Jurkat, Clone E6-1 (cell line): ENCODE measurements around the gene CSRP1.
"Not testable (repeated sequence)": the region's sequence is repeated elsewhere in the genome, so short reads cannot be mapped to it uniquely, and the experiment has no call there.

Source experiments
- DNase-seq: peaks from one replicate; pipeline ENCODE4 v3.0.0-alpha.2; 2011; ENCODE audit warnings: low read depth, low spot score
- H3K4me3 ChIP-seq: 2 replicates; pipeline ENCODE4 v1.5.1; 2011; ENCODE audit warnings: mild to moderate bottlenecking, low read length, control low read depth, moderate library complexity

Gene CSRP1

DNA sequence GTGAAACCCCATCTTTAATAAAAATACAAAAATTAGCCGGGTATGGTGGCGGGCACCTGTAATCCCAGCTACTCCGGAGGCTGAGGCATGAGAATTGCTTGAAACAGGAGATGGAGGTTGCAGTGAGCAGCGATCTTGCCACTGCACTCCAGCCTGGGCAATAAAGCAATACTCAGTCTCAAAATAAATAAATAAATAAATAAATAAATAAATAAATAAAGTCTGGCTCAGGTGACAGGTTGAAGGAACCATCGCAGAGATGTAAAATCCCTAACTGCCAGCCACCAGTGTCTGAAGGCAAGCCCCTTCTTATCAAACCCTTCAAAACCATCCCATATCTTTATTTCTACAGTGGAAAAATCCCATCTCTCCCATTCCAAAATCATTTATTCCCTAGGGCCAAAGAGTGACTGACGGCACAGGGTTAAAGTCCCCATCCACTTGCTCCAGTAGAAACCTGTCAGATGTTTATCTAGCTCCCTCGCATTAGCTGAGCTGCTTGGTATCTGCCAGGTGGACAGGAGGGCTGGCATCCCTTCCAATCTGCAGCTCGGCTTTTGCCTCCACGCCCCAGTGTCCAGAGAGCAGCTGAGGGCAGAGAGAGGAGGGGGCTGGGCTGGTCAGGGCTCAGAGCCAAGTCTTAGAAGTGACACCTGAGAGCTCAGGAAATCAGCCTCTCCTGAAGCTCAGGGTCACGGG, 5.0 kb downstream of the CSRP1 start:
- no peak for DNase-seq
- no peak overlapping the region for H3K4me3 ChIP-seq

DNA sequence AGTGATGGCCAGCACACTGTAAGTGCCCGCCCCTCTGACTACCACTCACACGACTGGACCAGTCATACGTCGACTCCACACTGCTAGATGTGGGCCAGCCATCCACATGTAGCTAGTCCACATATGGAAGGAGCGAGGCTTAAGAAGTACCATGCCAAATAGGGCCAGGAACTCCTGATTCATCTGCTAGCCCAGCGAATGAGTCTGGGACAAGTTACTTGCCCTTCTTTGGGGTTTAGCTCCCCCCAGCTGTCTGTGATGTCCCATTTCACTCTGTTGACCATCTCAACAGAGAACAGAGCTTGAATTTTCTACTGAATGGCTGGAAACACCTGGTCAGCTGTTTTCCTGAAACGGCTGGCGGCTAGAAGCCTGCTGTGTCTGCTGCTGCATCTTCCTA, 5.8 kb downstream of the CSRP1 start:
- DNase-seq = no peak
- no peak overlapping the region for H3K4me3 ChIP-seq

DNA sequence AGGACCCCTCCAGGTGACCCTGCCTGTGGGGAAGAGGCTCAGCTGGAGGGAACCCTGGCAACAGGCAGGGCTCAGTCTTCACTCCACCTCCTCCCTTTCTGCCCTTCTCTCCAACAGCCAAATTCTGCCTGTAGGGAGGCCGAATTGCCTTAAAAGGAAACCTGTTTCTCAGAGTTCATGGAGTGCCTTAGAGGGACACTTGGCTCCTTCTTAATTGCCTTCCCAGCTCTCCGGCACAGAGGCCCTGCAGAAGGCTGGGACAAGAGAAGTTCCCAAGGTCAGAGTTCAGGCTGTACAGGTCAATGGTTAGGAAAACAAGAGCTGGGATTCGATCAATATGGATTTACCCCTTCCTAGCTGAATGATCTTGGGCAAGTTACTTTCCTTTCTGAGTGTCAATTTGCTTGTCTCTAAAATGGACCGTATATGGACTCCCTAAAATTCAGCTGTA, 6.2 kb downstream of the CSRP1 start:
- DNase-seq = no peak
- H3K4me3 ChIP-seq = no peak overlapping the region

DNA sequence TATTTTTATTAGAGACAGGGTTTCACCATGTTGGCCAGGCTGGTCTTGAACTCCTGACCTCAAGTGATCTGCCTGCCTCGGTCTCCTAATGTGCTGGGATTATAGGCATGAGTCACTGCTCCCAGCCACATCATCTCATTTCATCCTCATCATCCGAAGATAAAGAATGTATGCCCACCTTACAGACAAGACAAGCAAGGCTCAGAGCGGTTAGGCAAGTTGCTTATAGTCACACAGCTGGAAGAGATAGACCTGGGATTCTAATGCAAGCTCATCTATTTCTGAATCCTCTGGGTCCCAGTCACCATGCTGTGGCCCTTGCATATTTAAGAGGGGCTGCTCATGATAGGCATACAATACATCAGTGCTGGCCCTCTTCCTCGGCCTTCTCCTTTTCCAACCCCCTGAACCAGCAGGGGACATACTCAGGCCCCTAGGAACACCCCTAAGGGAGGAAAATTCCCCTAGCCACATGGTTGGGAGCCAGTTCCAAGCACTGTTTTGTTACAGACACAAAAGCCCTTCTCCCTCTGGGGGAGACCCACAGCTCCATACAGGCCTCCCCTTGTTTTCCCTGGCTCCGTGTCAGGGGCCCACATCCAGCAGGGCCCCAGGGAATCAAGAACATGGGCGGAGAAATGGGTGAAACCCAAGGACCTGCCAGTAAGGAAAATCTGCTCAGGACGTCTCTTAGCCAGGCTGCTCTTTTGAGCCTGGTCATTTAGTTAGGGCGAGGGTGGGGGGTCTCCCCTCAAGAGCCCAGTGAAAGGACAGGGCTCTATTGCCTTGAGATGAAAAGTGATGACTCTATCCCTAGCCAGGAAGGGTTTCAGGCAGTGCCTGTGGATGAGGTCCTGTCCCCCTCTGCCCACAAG, 6.9 kb downstream of the CSRP1 start:
- DNase-seq = no peak
- H3K4me3 ChIP-seq = no peak overlapping the region

DNA sequence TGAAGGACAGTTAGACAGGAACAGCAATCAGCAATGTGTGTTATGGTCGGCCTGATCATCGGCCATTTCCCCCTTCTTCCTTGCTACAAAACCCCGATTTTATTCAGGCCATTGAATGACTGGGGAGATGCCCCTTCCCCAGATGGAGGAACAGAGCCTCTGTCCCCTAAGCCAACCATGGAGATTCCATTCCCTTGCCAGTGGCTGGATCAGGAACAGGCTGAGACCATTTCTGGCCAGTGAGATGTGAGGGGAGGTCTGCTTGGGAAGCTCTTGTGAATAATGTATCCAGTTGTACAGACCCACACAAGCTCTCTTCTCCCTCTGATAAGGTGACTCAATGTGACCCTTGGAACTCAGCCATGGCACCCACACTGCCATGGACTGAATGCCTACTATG, 7.7 kb downstream of the CSRP1 start:
- no peak for DNase-seq
- no peak overlapping the region for H3K4me3 ChIP-seq

DNA sequence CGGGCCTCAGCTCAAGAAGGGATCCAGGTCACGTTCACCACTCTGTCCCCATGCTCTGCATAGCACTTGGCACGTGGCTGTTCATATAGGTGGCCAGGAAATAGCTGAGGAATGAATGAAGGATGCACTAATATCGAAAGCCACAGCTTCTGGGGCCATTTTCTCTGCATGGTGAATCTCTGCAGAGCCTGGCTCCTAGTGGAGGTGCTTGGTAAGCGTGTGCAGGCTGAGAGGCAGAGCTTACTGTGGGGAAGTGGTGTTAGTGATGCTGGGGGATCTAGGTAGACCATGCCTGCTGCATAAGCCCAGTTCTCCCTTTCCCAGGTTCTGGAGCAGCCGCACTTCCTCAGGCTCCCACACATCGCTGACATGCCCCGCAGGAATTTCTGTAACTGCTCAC, 8.3 kb downstream of the CSRP1 start:
- DNase-seq = no peak
- H3K4me3 ChIP-seq = no peak overlapping the region

DNA sequence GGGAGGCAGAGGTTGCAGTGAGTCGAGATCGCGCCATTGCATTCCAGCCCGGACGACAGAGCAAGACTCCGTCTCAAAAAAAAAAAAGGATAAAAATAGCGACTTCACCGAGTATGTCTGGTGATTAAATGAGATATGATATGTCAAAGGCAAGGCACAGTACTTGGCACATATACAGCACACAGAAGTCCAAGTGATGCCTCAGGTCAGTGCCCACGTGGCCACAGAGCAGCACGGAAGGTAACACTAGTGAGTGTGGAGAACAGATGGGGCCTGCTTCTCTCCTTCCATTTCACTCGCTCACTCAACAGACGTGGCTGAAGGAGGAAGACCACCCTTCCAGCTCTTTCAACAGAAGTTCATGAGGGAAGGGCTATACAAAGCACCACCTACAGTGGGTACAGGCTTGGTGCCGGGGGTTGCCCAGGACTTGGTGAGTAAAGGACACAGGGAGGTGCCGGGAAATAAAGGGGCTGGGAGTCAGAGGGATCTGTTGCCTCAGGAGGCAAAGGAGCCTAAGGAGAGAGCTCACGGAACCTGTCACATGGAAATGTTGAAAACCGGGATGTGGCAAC, 8.9 kb downstream of the CSRP1 start:
- DNase-seq = no peak
- no peak overlapping the region for H3K4me3 ChIP-seq

DNA sequence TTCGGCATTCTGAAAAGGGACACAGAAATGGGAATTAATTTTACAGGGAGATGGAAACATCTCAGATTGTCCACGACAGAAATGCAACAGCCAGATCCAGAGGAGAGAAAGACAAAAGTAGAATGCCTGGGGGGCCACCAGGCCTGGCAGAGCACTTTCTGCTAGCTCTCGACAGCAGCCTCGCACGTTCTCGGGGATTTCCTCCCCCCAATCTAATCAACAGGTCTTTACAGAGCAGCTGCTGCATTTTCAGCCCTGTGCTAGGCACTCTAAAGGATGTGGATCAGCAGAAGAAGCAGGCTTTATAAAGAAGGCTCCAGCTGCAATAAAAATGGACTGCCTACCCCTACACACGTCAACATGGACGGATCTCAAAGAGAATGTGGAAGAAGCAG, 10.6 kb downstream of the CSRP1 start:
- no peak for DNase-seq
- H3K4me3 ChIP-seq = no peak overlapping the region

DNA sequence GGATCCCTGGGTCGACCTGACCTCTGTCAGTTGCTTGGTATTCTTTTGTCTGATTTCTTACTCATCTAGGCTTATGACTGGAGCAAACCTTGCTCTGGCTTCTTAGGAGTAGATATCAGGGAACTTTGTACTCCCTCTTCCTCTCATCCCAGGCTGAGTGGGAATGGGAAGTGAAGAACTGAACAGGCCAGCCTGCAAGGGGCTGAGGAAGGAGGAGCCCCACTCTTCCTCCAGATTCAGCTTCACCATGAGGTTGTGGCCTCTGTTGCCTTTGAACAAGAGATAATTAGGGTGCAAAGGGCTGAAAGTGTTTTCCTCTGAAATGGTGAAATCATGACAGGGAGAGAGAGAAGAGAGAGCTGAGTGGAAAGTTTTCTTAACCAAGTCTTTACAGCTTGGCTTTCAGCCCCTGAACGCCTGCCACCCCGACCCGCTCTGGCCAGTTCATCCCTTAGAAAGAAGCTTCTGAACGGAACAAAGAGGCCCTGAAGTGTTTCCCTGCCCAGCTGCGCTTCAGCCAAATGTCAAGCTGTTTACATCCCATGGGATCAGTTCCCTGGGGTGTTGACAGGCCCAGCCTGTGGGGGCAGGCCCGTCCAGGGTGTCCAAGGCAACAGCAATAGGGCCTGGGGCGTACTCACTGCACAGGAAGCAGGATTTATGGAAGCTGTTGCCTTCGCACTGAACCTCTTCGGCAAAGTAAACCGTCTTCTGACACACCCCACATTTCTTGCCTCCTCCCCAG, 11.2 kb downstream of the CSRP1 start:
- no peak for DNase-seq
- no peak overlapping the region for H3K4me3 ChIP-seq

DNA sequence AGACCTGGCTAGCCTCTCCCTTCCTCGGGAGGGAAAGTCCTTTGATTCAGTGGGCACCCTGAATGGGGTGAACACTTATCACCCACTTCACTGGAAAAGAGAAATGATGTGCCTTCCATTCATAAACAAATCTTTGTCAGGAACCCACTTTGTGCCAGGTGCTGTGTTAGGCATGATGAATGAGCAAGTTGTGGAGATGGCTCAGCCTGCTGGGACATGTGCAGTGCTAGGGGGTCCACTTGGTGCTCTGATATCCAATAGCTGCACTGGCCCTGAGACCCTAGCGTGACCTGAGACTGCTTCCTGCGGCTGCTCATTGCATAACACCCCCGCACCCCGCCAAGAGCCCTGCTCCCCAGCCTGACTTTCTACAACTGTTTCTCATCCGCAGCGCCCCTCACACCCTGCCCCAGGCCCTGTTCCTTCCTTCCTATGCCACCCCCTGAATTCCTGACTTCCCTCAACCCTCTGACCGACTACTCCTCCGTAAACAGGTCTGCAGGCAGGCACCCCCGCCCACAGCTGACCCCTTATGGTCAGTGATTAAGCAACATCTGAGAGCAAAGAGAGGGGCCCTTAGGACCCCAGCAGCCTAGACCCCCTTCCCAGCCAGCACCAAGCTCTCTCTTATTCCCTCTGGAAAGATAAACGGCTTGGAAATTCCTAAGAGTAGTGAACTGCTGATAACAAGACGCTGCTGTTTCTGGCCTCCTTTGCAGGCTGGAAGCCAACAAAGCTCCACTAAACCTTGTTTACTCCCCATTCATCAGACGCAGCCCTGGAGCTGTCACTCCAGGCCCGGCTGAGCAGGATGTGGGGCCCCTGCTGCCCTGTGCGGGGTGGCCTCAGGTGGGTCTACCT, 12.9 kb downstream of the CSRP1 start:
- DNase-seq = no peak
- H3K4me3 ChIP-seq = no peak overlapping the region

DNA sequence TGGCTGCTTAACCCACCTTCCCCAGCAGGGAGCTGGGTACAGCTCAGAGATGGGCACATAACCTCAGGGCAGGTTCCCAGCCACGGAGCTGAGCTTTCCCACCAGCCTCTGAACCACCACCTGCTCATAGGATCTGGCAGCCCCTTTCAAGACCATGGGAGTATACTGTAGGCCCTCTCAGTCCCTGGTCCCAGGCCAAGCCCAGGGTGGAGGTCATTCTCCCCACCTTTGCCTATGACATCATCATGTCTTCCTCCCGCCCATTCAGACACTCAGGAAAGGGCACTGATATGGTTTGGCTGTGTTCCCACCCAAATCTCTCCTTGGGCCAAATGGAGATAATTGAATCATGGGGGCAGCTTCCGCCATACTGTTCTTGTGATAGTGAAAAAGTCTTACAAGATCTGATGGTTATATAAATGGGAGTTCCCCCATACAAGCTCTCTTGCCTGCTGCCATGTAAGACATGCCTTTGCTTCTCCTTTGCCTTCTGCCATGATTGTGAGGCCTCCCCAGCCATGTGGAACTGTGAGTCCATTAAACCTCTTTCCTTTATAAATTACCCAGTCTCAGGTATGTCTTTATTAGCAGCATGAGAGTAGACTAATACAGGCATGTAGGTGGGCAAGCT, 13.8 kb downstream of the CSRP1 start:
- not testable (repeated sequence) for H3K4me3 ChIP-seq, DNase-seq

DNA sequence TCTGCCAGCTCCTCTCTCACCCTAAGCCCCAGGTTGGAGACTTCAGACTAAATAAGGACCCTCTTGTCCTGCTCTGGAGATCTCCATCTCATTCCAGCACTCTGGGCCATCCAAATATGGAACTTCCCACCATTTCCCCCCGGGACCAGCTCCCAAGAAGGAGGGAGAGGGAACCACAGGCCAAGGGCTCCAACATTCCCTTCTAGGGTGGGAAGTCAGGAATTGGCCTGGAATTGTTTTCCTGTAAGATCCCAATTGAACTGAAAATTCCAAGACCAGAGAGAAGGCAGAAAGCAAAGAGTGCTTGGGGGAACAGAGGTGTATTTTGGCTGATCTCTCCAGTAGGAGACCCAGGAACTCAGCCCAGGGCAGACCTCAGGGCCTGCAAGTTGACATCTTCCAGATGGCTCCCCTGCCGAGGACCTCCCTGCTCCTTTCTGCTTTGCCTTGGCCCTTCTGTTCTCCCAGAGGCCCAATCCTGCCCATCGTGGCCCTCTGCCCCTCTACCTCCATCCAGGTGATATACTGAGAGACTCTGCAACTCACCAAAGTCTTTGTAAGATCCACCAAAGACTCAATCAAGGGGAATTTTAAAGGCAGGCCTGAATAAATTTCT, 14.9 kb downstream of the CSRP1 start:
- H3K4me3 ChIP-seq = no peak overlapping the region
- DNase-seq = no peak

DNA sequence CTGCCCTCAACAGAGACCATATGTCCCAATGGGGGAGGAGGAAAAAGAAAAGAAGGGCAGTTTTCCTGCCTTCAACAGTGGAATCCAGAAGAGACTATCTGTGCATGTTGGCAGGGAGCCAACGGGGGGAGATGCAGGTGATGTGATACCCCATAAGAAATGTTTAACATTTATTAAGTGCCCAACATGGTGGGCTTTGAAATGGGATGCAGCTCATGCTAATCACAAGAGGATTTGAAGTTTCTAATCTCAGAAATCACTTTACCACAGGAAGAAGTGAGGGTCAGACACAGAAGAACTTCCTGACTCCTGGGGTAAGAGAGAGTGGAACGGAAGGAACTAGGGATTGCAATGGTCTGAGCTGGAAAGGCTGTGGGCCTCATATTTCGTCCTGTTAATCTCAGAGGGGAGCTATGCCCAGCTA, 16.2 kb downstream of the CSRP1 start:
- no peak overlapping the region for H3K4me3 ChIP-seq
- DNase-seq = no peak

DNA sequence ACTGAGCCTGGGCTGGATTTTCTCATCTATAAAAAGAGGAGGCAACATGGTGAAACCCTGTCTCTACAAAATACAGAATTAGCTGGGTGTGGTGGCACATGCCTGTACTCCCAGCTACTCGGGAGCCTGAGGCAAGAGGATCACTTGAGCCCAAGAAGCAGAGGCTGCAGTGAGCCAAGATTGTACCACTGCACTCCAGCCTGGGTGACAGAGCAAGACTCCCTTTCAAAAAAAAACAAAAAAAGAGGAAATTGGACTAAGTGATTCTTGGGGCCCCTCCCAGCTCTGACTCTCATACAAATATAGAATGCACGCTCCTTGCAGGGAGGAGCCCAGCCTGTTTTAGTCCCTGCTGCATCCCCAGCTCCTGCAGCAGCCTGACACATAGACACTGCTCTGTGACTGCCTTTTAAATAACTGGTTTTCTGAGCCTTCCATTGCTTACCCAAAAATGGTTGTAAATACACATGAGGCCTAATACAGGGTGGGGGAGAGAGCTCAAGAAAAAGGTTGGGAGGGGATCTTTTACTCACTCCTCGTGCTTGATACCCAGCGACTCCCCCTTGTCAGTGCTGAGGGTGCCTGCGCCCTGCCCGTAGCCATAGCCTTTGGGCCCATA, 17.2 kb downstream of the CSRP1 start:
- DNase-seq = no peak
- H3K4me3 ChIP-seq = no peak overlapping the region

DNA sequence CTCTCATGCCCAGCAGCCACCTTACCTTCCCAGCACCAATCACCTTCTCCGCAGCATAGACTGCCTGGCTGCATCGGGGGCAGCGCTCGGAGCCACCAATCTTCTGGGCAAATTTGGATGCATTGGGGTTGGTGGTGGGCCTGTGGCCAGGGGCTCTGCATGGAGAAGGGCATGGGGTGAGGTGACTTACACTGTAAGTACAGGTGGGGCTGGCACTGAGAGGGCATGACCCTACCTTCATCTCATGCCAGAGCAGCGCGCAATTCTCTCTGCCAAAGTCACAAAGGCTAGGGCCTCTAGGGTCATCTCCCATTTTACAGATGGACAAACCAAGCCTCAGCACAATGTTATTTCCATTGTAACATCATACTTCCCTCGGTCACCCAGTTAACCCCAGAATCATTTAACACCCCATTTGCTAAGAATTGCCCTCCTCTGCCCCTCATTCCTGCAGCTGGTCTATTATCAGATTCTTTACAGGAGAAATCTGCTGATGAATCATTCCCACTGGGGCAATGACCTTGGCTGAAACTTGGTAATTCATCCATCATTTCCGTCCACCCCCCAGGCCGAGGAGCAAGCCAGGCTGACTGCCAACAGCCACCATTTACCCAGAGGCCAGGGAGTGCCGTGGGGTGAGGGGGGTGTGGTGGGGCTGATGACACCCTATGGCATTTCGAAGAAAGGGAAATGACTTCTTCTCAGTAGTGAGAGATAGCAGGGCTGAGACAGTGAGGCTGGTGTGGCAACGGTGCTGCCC, 17.9 kb downstream of the CSRP1 start:
- no peak for DNase-seq
- no peak overlapping the region for H3K4me3 ChIP-seq

DNA sequence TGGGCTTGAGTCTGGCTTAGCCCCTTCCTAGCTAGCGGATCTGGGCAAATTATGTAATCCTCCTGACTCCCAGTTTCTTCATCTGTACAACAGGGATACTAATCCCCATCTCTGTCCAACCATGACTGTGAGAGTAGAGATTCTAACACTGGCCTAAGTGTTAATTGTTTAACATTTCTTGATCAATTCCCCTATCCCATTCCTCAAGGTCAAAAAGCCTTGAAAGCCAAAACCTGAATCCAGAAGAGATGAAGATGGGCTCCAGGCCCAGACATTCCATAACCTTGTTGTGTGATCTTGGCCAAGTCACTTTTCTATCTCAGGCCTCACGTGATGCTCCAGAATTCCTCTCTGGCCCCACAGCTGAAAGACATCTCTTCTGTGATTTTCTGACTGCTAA, 19.2 kb downstream of the CSRP1 start:
- no peak for DNase-seq
- H3K4me3 ChIP-seq = no peak overlapping the region

DNA sequence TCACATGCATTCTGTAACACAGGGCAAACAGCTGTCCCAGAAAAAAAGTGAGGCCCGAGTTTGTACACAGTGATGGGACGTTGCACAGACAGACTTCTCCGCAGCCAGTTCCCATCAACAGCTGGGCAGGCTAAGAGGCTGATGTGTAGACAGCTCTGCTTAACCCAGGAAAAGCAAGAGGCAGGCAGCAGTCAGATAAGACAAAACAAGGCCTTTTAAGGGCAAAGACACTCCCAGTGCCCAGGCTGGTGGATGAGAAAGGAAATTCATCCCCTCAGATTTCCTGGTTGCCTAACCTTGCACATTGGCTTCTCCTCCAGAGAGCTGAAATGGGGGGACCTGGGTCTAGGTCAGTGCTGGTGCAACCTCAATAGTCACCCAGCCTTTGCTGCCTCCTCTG, 20.7 kb downstream of the CSRP1 start:
- H3K4me3 ChIP-seq = no peak overlapping the region
- no peak for DNase-seq
